Measurements from ENCODE around the gene ZNF582.
A peak's percentile ranks its signal among the peaks of the same experiment; 100 is the strongest.
"Not testable (repeated sequence)": the region's sequence is repeated elsewhere in the genome, so short reads cannot be mapped to it uniquely, and the experiment has no call there.

ZNF582 gene

DNA sequence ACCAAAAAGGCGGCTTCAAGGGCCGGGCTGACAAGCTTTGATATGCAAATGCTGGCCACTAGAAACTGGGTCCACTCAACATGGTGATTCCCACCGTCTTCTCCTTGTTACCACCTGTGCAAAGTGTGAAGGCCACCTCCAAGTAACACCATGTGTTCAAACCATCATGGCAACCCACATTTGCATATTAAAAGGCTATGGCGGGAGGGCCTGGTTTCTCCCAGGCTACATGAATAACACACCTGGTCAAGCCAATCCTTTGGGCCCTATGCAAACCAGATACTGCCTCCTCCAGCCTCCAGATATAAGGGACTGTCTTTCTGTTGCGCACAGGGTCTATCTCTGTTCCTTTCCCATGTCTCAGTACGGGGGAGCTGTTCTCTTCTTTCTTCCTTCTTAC, 42.1 kb downstream of the ZNF582 start:
- H3K4me3 ChIP-seq (ENCODE audit: low read depth, low read length) = no peak overlapping the region
- no peak for DNase-seq (ENCODE audit: low read depth)
- TF ChIP-seq, protein P1, sequence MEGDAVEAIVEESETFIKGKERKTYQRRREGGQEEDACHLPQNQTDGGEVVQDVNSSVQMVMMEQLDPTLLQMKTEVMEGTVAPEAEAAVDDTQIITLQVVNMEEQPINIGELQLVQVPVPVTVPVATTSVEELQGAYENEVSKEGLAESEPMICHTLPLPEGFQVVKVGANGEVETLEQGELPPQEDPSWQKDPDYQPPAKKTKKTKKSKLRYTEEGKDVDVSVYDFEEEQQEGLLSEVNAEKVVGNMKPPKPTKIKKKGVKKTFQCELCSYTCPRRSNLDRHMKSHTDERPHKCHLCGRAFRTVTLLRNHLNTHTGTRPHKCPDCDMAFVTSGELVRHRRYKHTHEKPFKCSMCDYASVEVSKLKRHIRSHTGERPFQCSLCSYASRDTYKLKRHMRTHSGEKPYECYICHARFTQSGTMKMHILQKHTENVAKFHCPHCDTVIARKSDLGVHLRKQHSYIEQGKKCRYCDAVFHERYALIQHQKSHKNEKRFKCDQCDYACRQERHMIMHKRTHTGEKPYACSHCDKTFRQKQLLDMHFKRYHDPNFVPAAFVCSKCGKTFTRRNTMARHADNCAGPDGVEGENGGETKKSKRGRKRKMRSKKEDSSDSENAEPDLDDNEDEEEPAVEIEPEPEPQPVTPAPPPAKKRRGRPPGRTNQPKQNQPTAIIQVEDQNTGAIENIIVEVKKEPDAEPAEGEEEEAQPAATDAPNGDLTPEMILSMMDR (IDR thresholded peaks at IDR 0.05; ENCODE audit: insufficient read depth, low read depth, low read length, missing control alignments) = no peak

DNA sequence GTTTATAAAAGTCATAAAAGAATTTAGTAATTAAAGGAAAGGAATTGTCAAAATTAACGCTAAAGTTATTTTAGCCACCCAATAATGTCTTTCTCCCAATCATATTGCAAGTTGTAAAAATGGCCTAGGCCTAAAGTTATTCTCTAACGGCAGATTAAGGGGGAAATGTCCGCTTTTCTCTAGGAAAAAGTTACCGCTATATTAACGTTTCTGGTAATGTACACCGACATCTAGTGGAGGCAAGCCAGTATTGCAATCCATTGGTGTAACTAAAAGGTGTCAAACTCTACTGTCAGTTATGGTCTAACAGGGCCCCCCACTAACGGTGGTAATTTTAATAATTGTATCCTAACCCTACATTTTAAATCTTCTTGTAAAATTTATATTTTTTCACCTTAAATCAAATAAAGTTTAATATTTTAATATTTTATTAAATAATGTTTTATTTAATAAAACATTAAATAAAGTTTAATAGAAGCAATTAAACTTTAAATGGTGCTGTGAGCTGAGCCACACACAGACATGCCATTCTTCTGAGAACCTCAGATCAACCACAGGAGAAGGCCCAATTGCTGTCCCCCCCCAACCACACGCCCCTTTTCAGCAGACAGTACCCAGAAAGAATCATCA, 42.8 kb downstream of the ZNF582 start:
- TF ChIP-seq, protein P1 (IDR thresholded peaks at IDR 0.05; ENCODE audit: insufficient read depth, low read depth, low read length, missing control alignments) = peak; percentile 80
- H3K4me3 ChIP-seq (ENCODE audit: low read depth, low read length) = no peak overlapping the region
- DNase-seq (ENCODE audit: low read depth) = peak; percentile 51

DNA sequence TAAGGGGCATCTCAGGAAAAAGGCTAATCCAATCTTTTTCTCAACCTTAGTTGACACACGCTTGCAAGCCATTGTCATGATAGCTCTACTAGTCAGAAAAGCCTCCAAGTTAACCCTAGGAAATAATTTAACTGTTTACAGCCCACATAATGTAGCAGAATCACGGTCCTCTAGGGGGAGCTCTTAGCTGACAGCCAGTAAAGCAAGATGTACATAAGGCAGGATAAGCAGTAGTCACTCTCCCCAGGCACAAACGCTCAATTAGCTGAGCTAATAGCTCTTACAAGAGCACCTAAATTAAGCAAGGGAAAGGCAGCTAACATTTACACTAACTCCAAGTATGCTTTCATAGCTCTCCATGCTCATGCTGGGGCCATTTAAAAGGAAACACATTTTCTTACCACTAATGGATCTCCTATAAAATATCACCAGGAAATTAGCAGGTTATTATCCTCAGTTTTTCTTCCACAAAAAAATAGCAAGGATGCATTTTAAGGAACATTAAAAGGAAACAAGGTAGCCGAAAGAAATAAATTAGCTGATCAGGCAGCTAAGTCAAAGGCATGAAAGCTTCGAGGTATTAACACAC, 45.0 kb downstream of the ZNF582 start:
- DNase-seq (ENCODE audit: low read depth) = peak; percentile 25
- no peak overlapping the region for H3K4me3 ChIP-seq (ENCODE audit: low read depth, low read length)
- TF ChIP-seq, protein P1 (IDR thresholded peaks at IDR 0.05; ENCODE audit: insufficient read depth, low read depth, low read length, missing control alignments) = peak; percentile 26

DNA sequence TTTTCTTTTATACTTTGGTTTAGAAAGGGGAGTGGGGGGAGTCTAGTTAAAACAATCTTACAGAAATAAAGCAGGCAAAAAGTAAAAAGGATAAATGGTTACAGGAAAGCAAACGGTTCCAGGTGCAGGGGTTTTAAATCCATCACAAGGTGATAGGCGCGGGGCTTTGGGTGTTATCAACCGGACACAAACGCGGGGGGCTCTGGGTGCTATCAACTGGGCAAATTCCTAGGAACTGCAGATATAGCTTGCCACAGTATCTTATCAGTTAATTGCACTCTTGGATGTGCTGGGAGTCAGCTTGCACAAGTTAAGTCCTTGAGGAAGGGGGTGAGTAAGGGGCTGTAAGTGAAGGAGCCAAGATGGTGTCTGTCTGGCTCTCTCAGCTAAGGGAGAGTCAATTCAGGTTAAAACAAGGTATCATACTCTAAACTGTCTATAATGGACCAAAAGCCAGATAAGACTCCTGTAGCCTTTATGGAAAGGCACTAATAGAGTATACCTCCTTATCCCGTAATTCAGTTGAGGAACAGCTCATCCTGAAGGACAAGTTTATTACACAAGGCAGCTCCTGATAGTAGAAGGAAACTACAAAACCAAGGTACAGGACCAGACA, 46.1 kb downstream of the ZNF582 start:
- TF ChIP-seq, protein P1 (IDR thresholded peaks at IDR 0.05; ENCODE audit: insufficient read depth, low read depth, low read length, missing control alignments) = no peak
- no peak for DNase-seq (ENCODE audit: low read depth)
- H3K4me3 ChIP-seq (ENCODE audit: low read depth, low read length) = no peak overlapping the region

DNA sequence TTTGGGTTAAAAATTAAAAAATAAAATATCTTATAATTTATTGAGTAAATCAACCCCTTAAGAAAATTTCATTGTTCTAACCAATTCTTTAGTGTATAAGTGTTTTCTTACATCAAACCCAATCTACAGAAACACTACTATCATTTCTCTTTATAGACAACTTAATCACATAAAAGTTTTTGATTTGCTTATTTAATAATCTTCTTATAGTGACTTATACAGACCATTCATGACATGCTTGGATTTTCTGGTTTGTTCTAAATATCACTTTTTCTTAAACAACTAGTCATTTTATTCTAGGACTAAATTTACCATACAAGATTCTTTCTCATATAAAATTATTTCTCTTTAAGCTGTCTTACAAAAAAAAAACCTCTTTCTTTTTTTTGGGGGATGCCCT, 51.4 kb downstream of the ZNF582 start:
- H3K4me3 ChIP-seq (ENCODE audit: low read depth, low read length) = no peak overlapping the region
- DNase-seq (ENCODE audit: low read depth) = no peak
- TF ChIP-seq, protein P1 (IDR thresholded peaks at IDR 0.05; ENCODE audit: insufficient read depth, low read depth, low read length, missing control alignments) = no peak

DNA sequence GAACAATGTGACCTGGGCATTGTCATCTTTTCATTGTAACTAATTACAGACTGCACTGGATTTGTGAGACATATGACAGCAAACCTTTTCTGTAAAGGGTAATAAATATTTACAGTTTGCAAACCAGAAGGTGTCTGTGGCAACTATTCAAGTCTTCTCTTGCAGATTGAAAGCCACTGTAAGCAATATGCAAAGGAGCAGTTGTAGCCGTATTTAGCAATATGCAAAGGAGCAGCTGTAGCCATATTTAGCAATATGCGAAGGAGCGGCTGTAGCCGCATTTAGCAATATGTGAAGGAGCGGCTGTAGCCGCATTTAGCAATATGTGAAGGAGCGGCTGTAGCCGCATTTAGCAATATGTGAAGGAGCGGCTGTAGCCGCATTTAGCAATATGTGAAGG, 54.3 kb downstream of the ZNF582 start:
- not testable (repeated sequence) for H3K4me3 ChIP-seq (ENCODE audit: low read depth, low read length); DNase-seq (ENCODE audit: low read depth)

DNA sequence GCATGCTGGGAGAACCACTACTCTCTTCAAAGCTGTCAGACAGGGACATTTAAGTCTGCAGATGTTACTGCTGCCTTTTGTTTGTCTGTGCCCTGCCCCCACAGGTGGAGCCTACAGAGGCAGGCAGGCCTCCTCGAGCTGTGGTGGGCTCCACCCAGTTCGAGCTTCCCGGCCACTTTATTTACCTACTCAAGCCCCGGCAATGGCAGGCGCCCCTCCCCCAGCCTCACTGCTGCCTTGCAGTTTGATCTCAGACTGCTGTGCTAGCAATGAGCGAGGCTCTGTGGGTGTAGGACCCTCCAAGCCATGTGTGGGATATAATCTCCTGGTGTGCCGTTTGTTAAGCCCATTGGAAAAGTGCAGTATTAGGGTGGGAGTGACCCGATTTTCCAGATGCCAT, 56.3 kb downstream of the ZNF582 start:
- DNase-seq (ENCODE audit: low read depth); H3K4me3 ChIP-seq (ENCODE audit: low read depth, low read length): not testable (repeated sequence)

DNA sequence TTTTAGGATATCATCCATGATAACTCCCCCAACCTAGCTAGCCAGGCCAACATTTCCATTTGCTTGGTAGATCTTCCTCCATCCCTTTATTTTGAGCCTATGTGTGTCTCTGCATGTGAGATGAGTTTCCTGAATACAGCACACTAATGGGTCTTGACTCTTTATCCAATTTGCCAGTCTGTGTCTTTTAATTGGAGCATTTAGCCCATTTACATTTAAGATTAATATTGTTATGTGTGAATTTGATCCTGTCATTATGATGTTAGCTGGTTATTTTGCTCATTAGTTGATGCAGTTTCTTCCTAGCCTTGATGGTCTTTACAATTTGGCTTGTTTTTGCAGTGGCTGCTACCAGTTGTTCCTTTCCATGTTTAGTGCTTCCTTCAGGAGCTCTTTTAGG, 58.0 kb downstream of the ZNF582 start:
- H3K4me3 ChIP-seq (ENCODE audit: low read depth, low read length); DNase-seq (ENCODE audit: low read depth): not testable (repeated sequence)
